Islet of Langerhans (tissue), 1 donor: ENCODE results near the gene KHDRBS2.
"Not testable (repeated sequence)": the region's sequence is repeated elsewhere in the genome, so short reads cannot be mapped to it uniquely, and the experiment has no call there.

Experiments used
- FAIRE-seq: peaks from one replicate; lab custom pipeline; 2011; peaks lifted over from hg19 to GRCh38; lab: Jason Lieb, UNC

Gene KHDRBS2

DNA sequence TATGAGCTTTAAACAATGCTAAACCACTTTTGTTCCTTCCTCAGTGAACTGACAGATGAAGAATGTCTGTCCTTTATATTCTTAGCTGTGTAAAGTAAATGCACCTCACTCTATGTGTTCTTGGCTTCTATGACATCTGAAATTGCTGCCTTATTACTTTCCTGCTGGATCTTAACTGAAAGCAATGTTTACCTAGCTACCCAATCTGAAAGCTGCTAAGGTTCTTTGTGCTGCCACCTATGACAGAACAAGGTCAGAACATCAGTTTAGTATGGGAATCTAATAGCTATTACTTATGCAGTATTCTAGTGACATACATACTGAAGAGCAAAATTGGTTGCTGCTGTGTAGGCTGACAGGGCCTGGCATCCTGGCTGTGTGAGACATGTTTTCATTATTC lies 444.1 kb downstream of the KHDRBS2 start:
- FAIRE-seq = no peak

DNA sequence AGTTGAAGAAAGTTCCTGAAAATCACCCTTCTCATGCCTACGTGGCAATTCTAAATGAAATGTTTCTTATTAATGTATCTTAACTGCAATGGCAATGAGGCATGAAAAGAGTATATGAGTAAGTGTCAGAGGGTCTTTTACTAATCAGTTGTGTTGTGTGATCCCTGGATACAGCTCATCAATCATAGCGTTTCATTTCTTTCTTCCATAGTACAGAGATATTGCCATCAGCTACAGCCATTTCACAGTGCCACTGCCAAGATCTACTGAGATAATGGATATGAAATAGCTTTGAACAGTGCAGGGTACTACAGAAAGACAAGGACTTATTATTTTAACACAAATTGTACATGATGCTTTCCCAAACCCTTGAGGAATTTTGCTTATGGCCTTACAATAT lies 450.8 kb downstream of the KHDRBS2 start:
- no peak for FAIRE-seq

DNA sequence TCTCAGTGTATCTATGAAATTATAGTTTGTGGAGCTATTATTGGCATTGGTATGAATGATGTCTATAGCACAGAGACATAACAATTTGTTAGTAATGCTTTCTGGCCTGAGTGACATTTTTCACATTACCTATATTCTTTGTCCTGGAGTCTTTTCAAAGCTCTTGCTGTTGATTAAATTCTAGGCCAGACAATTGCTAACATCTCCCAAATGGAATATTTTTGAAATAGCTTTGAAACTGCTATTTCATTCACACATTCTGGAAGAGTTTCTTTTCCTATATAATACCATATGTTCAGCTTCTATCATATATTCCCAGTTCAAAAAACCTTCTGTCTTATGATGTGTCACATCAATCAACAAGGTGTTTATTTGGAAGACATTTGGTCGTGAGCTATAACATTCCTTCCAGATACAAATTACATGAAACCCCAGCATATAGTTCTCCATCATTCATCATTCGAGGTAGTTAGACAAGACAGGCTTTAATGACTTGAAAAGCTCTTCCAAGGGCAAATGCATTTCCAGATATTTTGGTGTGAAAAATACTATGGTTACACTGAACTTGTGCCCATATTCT lies 452.8 kb downstream of the KHDRBS2 start:
- FAIRE-seq = no peak

- FAIRE-seq = no peak
These were observed 468.3 kb downstream of the KHDRBS2 start for GRCh38 chr6:61817716-61818115.

GRCh38 chr6:61810047-61810446 lies 476.0 kb downstream of the KHDRBS2 start:
- no peak for FAIRE-seq

DNA sequence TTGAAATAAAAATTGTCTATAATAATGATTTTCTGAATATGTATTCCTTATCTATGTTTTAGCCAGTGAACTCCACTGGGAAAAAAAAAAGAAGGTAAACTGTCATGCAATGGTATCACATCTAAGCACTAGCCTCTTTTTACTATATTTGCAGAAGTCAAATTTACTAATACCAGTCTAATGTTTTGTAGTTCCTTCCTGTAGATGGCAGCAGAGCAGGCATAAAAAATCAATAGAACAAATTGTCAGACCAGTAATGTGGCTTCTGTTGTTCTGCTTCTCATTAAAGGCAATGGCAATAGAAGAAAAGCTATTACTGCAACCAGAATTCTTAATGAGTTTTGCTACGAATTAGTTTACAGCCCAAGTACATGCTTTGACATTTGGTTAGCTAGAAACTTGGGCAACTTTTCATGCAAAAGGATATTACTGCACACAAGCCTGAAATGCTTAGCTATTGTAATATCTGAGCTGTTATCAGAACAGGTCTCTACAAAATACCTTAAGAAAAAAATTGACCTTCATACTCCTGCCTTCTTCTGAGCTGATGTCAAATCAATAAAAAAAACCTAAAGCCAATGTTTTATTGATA lies 476.9 kb downstream of the KHDRBS2 start:
- peak; percentile 97 for FAIRE-seq

- FAIRE-seq = no peak
These were observed 498.0 kb downstream of the KHDRBS2 start for GRCh38 chr6:61787998-61788397.

GRCh38 chr6:61769446-61769845 lies 516.6 kb downstream of the KHDRBS2 start:
- not testable (repeated sequence) for FAIRE-seq

GRCh38 chr6:61755739-61756138 lies 530.3 kb downstream of the KHDRBS2 start:
- no peak for FAIRE-seq

GRCh38 chr6:61751986-61752385 lies 534.0 kb downstream of the KHDRBS2 start:
- FAIRE-seq = no peak

- FAIRE-seq = no peak
These were observed 540.0 kb downstream of the KHDRBS2 start for GRCh38 chr6:61745994-61746393.

GRCh38 chr6:61711849-61712248 lies 574.2 kb downstream of the KHDRBS2 start:
- FAIRE-seq = no peak

DNA sequence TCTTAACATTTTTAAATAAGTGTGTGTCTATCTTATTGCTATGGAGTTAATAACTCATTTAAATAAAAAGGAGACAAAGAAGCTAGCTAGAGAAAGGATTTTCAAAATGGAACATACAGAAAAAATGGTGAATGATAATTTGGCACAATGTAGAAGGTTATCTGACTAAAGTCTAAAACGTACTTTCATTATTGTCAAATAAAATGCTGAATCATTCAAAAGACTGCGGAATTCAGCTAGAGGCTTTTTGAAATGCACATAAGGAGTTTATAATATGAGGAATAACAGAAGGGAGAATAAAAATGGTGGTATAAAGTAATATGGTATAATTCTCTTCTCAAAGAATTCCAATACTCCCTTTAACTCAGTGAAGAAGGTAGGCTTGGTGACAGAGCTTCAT lies 597.9 kb downstream of the KHDRBS2 start:
- FAIRE-seq = no peak

DNA sequence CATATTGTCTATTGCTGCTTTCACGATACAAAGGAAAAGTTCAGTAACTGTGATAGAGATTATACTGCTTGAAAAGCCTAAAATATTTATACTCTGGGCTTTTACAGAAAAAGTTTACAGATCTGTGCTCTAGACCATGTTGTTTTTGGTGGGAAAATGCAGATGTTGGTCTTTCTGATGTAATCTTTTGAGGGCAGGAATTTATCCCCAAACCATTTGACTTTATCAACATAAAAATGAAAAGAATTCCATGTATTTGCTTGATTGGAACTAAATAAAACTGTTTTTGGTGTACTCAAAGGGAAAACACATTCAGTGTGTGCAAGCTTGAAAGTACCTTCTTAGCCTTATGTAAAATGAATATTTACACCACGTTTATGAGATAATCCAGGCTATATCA lies 603.5 kb downstream of the KHDRBS2 start:
- FAIRE-seq = no peak

DNA sequence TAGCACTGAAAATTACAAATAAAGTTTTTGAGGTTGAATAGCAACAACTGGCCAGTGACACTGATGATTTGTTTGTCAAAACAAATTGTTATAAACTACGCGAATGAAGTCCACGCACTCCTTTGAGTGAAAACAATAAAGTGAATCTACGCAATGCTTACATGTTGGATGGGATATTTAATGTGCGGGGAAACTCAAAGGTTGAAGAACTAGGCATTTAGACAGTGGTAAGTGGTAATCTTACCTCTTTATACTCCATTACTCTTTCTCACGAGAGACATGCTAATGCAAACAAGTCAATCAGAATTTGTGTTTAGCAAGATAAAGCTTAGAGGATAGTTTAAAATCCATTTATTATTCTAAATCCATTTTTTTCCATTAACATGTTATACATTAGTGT lies 606.4 kb downstream of the KHDRBS2 start:
- FAIRE-seq = no peak

GRCh38 chr6:61675734-61676133 lies 610.3 kb downstream of the KHDRBS2 start:
- no peak for FAIRE-seq

DNA sequence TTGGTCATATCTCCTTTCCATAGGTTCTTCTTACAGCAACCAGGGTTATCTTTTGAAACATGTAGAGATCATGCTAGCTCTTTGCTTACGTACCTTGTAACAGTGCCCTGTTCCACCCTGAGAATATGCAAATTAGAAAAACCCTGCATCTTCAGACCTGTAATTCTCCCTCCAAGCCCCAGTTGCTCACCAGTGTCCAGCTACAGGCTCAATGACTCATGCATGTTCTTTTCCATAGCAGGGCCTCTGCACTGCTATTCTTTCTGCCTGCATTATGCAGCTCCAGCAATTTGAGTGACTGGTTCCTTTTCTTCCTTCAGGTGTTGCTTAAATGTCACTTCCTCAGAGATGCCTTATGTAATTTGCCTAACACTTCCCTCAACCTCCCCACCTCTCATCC lies 636.2 kb downstream of the KHDRBS2 start:
- FAIRE-seq = no peak

DNA sequence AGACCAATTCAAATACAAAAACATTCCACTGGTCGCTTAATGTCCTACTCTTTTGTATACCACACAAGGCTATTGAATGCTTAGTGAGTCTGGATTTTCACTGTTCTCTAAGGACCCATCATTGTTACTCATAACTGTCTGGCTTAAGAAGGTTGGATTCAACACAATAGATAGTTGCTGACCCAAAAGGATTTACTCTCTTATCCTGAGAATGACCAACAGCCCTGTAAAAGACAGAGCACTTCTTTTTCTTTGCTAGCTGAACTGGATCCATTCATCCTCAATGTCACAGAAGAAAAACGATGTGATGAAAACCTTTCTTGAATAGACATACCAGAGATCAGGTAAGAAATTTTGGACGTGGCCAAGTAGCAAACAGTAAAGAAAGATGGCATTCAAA lies 645.6 kb downstream of the KHDRBS2 start:
- FAIRE-seq = no peak
